GM12878 (cell line): ENCODE data around the gene FNDC3B. TPM values are rescaled to one million over a fixed set of nuclear protein-coding genes. Genes with fewer than 3 reads are reported as not detected.

Experiments used
- ATAC-seq: fragments of 200-7000 bp; cut with Tn5 transposase; 3 replicates; pipeline ENCODE4 v1.9.1; 2020; ENCODE audit warnings: mild to moderate bottlenecking, moderate library complexity
- BruUV-seq: library from RNA; stranded (reverse); fragments of 400-500 nt; replicated peaks from 2 replicates; lab custom pipeline; 2021; lab: Mats Ljungman, UMichigan
- CTCF ChIA-PET: fragments of 300-600 bp; sonication (Branson Sonifier 250); formaldehyde crosslinking; extraction: SDS; loops from one replicate; lab custom pipeline; 2021; ENCODE audit warnings: inconsistent platforms; lab: Yijun Ruan, JAX
- POLR2A ChIA-PET: fragments of 350-600 bp; formaldehyde crosslinking; extraction: SDS; loops from one replicate; lab custom pipeline; 2021; ENCODE audit warnings: inconsistent platforms; lab: Charles Lee
- RAD21 ChIA-PET: fragments of 300-600 bp; sonication (Branson Sonifier 250); formaldehyde crosslinking; loops from one replicate; lab custom pipeline; 2023; ENCODE audit warnings: antibody characterized with exemption; ENCODE audit not compliant: unreplicated experiment; lab: Charles Lee
- SMC1A ChIA-PET: fragments of 300-600 bp; sonication (Branson Sonifier 250); formaldehyde crosslinking; loops from one replicate; lab custom pipeline; 2023; ENCODE audit not compliant: unreplicated experiment, uncharacterized antibody; lab: Charles Lee
- DNase-seq: peaks from one replicate; pipeline ENCODE4 v3.0.0-alpha.2; 2011; ENCODE audit warnings: low read depth, low spot score
- FAIRE-seq: peaks from 3 replicates; lab custom pipeline; 2011; peaks lifted over from hg19 to GRCh38; lab: Jason Lieb, UNC
- H2AFZ ChIP-seq: 2 replicates; pipeline ENCODE4 v1.6.0; 2011; ENCODE audit warnings: low read depth, low read length, control low read depth; ENCODE audit not compliant: control insufficient read depth
- H3K27ac ChIP-seq: 2 replicates; pipeline ENCODE4 v1.5.1; 2011; ENCODE audit warnings: control low read depth; ENCODE audit not compliant: control insufficient read depth, insufficient read depth
- H3K27me3 ChIP-seq, 2 experiments: replicated peaks in 1 of 2; 2 replicates each; pipeline versions ENCODE4 v1.6.0 to v1.6.1; 2011; ENCODE audit warnings: low read length in 1 of 2; ENCODE audit not compliant: control insufficient read depth in 2 of 2, insufficient read depth in 2 of 2
- H3K36me3 ChIP-seq, 2 experiments: 2 replicates each; pipeline ENCODE4 v1.5.1; 2011; ENCODE audit warnings: low read length in 1 of 2; ENCODE audit not compliant: control insufficient read depth in 2 of 2, insufficient read depth in 2 of 2
- H3K4me1 ChIP-seq: 2 replicates; pipeline ENCODE4 v1.6.1; 2011; ENCODE audit warnings: mild to moderate bottlenecking, low read length, moderate library complexity, mixed read lengths; ENCODE audit not compliant: control insufficient read depth, insufficient read depth
- H3K4me2 ChIP-seq: 2 replicates; pipeline ENCODE4 v1.6.0; 2011; ENCODE audit warnings: control low read depth; ENCODE audit not compliant: control insufficient read depth, insufficient read depth
- H3K4me3 ChIP-seq: fragments of 200-600 bp; sonication (generic); 2 replicates; pipeline ENCODE4 v1.5.1; 2016
- H3K79me2 ChIP-seq: 2 replicates; pipeline ENCODE4 v1.6.0; 2011; ENCODE audit warnings: low read length; ENCODE audit not compliant: control insufficient read depth, insufficient read depth
- H3K9ac ChIP-seq: 2 replicates; pipeline ENCODE4 v1.8.0; 2011; ENCODE audit warnings: low read length, control low read depth, mixed read lengths; ENCODE audit not compliant: control insufficient read depth, insufficient read depth
- H3K9me3 ChIP-seq: replicated peaks from 3 replicates; pipeline ENCODE4 v1.5.1; 2011; ENCODE audit warnings: mild to moderate bottlenecking, low read length; ENCODE audit not compliant: control insufficient read depth, insufficient read depth
- H4K20me1 ChIP-seq: 2 replicates; pipeline ENCODE4 v1.6.0; 2011; ENCODE audit not compliant: control insufficient read depth, insufficient read depth
- HDAC2 ChIP-seq: fragments of 200-600 bp; sonication (generic); IDR thresholded peaks from 2 replicates; pipeline ENCODE4 v1.6.1; 2017
- MLLT1 ChIP-seq: fragments of 450-650 bp; IDR thresholded peaks from 2 replicates; pipeline ENCODE4 v1.6.1; 2016; ENCODE audit warnings: mild to moderate bottlenecking
- MXI1 ChIP-seq: fragments of 150-350 bp; IDR thresholded peaks from 2 replicates; pipeline ENCODE4 v1.6.1; 2011; ENCODE audit warnings: low read depth, mild to moderate bottlenecking, inconsistent platforms, low read length, improper control_type of control experiment
- POLR2AphosphoS5 ChIP-seq: IDR thresholded peaks from 2 replicates; pipeline ENCODE4 v1.6.1; 2011; ENCODE audit warnings: mild to moderate bottlenecking, low read length, inconsistent platforms
- SMARCA5 ChIP-seq: fragments of 450-650 bp; IDR thresholded peaks from 2 replicates; pipeline ENCODE4 v1.6.1; 2017; ENCODE audit warnings: mild to moderate bottlenecking
- STAT3 ChIP-seq: IDR thresholded peaks from 2 replicates; pipeline ENCODE4 v1.6.1; 2011; ENCODE audit warnings: low read depth, low read length, improper control_type of control experiment
- WGBS: methylation state at CpG from one replicate; pipeline ENCODE4 v1.1.6; 2016; ENCODE audit warnings: low lambda C conversion rate; ENCODE audit not compliant: insufficient replicate concordance, insufficient coverage; ENCODE audit errors: missing lambda C conversion rate; 5-methylcytosine and 5-hydroxymethylcytosine counted together
- in situ Hi-C: fragments of 300-500 bp; cut with MboI; formaldehyde crosslinking; loops from 9 replicates; pipeline ENCODE4 v1.14.3; 2018; ENCODE audit warnings: mixed read lengths
- intact Hi-C: fragments of 100-400 bp; cut with micrococcal nuclease; formaldehyde crosslinking; loops from one replicate; pipeline ENCODE4 v1.14.2; 2022; ENCODE audit not compliant: unreplicated experiment
- polyA plus RNA-seq, 11 experiments: library from polyadenylated mRNA; depleted of rRNA in 4 of 11; unstranded in 6 of 11; stranded (reverse) in 5 of 11; fragments of >200 nt; fragmentation: Nextera tagmentation in 4 of 11; fragmentation: Illumina TruSeq in 1 of 11; extraction: Ambion mirVana in 4 of 11; extraction: Trizol in 1 of 11; gene quantifications; 1 replicate in 1 of 11; 2 replicates in 10 of 11; pipeline versions ENCODE4 v1.2.1 to v1.2.3, GENCODE V29; 2011 to 2016; ENCODE audit warnings: inconsistent platforms in 2 of 11, missing spikeins in 2 of 11, low read depth in 1 of 11
- total RNA-seq, 4 experiments: library from RNA; depleted of rRNA in 3 of 4; stranded (reverse); fragments of >200 nt in 3 of 4; fragmentation: Illumina TruSeq in 1 of 4; extraction: Trizol in 1 of 4; gene quantifications; 2 replicates each; pipeline versions ENCODE4 v1.2.1 to v1.2.3, GENCODE V29; 2013 to 2021

FNDC3B gene
- total and polyA plus RNA-seq, 10 of the 15 experiments (the other 5 are each of a cell fraction or from before 2014, with no cell fraction given) = 7.9 to 35.0 (median 18.5) TPM

- no peak for ATAC-seq
- CTCF ChIA-PET = interaction anchor here (1.1 to 1.2 kb wide), 2 partner anchors 10 to 14 kb away, joined by 3 to 4 read pairs; no protein-coding TSS in a partner anchor
- in situ Hi-C loops = no loop called here
- RAD21 ChIA-PET = interaction anchor here (1.3 kb wide), 1 partner anchor 11 kb away, joined by 3 read pairs; no protein-coding TSS in a partner anchor
- POLR2A ChIA-PET = interaction anchor here (0.5 to 0.9 kb wide), 2 partner anchors 46 to 400 kb away, joined by 3 read pairs; no protein-coding TSS in a partner anchor
- no TSS peak for BruUV-seq
- Histone ChIP-seq H3K4me3 (no peak overlapping the region), H3K27ac (no peak overlapping the region), H4K20me1 (no peaks in the 10 kb centered on the region), H3K79me2 (peaks cover 19% of the 10 kb centered on the region), H3K4me2 (no peak overlapping the region), H3K27me3 (no peaks in the 10 kb centered on the region), H2AFZ (no peak overlapping the region), H3K9ac (no peak overlapping the region), H3K36me3 (peaks cover 2 to 3% of the 10 kb centered on the region in 2 experiments; a peak in 3 of 4 replicates), H3K4me1 (peaks cover 8% of the 10 kb centered on the region), H3K9me3 (no peaks in the 10 kb centered on the region)
- intact Hi-C loops = no loop called here
- FAIRE-seq = no peak
- 88% methylated on average over 7 of the region's 7 CpGs for WGBS
- TF ChIP-seq MXI1 (no peak), POLR2AphosphoS5 (no peak), MLLT1 (no peak), HDAC2 (no peak), STAT3 (no peak), SMARCA5 (no peak)
- no peak for DNase-seq
- SMC1A ChIA-PET = interaction anchor here (0.6 to 0.9 kb wide), 3 partner anchors 13 to 124 kb away, joined by 3 read pairs; no protein-coding TSS in a partner anchor
These were observed 185.3 kb downstream of the FNDC3B start for GRCh38 chr3:172224560-172225214.
